ENCODE data around the gene GPRC5A.

GPRC5A gene

GRCh38 chr12:12938541-12938940 is 47.2 kb downstream of the GPRC5A start:
- no peak for DNase-seq (ENCODE audit: low read depth)
- TF ChIP-seq, protein P1, sequence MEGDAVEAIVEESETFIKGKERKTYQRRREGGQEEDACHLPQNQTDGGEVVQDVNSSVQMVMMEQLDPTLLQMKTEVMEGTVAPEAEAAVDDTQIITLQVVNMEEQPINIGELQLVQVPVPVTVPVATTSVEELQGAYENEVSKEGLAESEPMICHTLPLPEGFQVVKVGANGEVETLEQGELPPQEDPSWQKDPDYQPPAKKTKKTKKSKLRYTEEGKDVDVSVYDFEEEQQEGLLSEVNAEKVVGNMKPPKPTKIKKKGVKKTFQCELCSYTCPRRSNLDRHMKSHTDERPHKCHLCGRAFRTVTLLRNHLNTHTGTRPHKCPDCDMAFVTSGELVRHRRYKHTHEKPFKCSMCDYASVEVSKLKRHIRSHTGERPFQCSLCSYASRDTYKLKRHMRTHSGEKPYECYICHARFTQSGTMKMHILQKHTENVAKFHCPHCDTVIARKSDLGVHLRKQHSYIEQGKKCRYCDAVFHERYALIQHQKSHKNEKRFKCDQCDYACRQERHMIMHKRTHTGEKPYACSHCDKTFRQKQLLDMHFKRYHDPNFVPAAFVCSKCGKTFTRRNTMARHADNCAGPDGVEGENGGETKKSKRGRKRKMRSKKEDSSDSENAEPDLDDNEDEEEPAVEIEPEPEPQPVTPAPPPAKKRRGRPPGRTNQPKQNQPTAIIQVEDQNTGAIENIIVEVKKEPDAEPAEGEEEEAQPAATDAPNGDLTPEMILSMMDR (conservative IDR thresholded peaks at IDR 0.05; ENCODE audit: low read length), result no peak
- no peak overlapping the region for H3K4me3 ChIP-seq (ENCODE audit: low read length)

DNA sequence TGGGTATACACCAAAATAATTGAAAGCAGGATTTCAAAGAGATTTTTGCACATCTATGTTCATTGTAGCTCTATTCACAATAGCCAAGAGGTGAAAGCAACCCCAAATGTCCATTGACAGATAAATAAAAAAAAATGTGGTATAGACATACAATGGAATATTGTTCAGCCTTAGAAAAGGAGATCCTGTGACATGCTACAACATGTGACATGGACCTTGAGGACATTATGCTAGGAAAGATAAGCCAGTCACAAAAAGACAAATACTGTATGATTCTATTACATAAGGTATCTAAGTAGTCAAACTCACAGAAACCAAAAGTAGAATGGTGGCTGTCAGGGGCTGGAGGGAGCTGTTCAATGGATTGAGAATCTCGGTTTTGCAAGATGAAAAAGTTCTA is 48.5 kb downstream of the GPRC5A start:
- no peak overlapping the region for H3K4me3 ChIP-seq (ENCODE audit: low read length)
- TF ChIP-seq, protein P1 (conservative IDR thresholded peaks at IDR 0.05; ENCODE audit: low read length), result no peak
- no peak for DNase-seq (ENCODE audit: low read depth)

DNA sequence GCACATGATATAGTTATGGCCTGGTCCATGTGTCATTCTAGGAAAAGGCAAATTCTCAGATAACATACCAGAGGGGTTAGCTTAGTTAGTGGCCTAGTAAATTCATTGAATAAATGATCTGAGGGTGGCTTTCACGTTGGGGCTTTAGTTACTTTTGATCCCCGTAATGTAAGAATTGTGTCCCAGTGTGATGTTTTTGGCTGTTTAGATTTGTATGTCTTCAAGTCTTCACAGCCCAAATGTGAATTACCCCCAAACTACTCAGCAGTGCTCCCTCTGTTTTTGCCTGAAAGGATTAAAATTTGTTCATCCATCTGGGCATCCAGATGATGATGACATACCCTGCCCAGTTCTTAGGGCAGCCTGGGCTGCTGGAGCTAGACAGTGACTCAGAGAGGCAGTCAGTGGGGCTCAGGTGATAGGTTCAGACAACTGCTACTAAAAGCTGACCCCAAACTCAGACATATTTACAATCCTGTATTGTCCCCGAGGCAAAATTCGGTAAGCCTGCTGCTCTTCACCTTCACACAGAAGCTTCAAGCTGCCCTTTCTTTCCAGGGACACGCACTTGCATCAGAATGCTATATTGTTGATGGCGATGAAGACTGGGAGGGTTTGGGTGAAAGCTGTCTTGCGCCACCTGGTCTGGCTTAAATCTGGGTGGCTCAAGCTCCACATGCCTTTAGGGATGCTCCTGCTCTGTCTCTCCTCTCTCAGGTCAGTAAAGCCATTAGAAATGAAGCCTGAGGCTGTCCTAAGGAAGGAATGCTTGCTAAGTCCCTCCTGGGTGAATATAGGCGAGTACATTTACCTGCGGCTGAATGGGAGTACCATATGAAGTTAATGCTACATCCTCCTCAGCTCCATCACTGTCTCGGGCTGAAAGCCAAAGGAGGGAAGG is 50.3 kb downstream of the GPRC5A start:
- DNase-seq (ENCODE audit: low read depth), result no peak
- TF ChIP-seq, protein P1 (conservative IDR thresholded peaks at IDR 0.05; ENCODE audit: low read length), result no peak
- no peak overlapping the region for H3K4me3 ChIP-seq (ENCODE audit: low read length)

- TF ChIP-seq, protein P1 (conservative IDR thresholded peaks at IDR 0.05; ENCODE audit: low read length), result no peak
- no peak overlapping the region for H3K4me3 ChIP-seq (ENCODE audit: low read length)
- DNase-seq (ENCODE audit: low read depth), result peak; percentile 82
These were observed 52.4 kb downstream of the GPRC5A start for GRCh38 chr12:12943586-12944260.

DNA sequence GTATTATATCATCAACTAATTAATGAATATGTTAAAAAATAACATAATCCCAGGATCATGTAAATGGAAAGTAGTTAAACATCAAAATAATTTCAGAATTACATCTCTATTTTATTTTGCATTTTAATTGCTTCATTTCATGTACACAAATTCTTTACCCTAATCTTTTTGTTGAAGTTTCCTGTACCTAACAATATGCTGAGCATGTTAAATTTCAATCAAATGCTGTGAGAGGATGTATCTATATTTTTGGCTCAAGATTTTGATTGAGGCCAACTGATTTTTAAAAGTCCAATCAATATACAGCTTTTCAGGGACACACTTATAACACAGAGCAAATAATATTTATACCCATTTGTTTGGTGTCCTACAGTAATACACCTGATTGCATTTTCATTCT is 54.2 kb downstream of the GPRC5A start:
- TF ChIP-seq, protein P1 (conservative IDR thresholded peaks at IDR 0.05; ENCODE audit: low read length), result no peak
- DNase-seq (ENCODE audit: low read depth), result no peak

DNA sequence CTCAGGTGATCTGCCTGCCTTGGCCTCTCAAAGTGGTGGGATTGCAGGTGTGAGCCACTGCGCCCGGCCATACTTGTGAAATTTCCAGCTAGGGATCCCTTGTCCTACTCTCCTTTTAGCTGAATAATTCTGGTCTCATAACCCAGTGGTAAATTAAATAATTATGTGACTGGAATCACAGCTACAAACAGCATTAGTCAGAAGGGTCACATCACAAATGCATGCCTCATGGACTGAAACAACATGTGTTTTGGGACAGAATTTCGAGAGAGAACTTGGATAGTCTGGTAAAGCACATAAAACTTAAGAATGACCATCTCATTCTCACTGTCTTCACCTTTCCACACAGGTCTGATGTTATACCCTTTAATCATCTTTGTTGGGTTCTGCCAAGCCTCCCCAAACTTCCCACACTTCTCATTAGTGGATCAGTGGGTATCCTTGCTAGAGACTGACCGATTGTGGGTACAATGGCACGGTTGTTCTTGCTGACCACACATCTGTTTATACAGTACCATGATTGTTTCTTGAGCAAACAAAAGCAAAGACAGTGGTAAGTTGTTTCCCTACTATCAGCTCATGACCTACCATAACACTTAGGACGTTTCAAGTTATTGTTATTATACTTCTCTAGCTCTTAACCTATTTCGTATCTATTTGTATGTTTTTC is 55.5 kb downstream of the GPRC5A start:
- TF ChIP-seq, protein P1 (conservative IDR thresholded peaks at IDR 0.05; ENCODE audit: low read length), result no peak
- H3K4me3 ChIP-seq (ENCODE audit: low read length), result no peak overlapping the region
- DNase-seq (ENCODE audit: low read depth), result peak; percentile 63

More for the DNA sequence above, 54.2 kb downstream of the GPRC5A start:
- no peak overlapping the region for H3K4me3 ChIP-seq (ENCODE audit: low read length)

All from AG10803 (cell line).